Activated gamma-delta T cell treated with Interleukin-2 at 50 U/mL for 16 hours (primary cell): ENCODE measurements around the gene PINK1.
"Not testable (repeated sequence)": the region's sequence is repeated elsewhere in the genome, so short reads cannot be mapped to it uniquely, and the experiment has no call there.

Experiments used
- DNase-seq: peaks from one replicate; pipeline ENCODE4 v3.0.0-alpha.2; 2020

Gene PINK1

GRCh38 chr1:20648946-20649345 lies 15.7 kb downstream of the PINK1 start:
- no peak for DNase-seq

GRCh38 chr1:20652300-20652699 lies 19.0 kb downstream of the PINK1 start:
- no peak for DNase-seq

DNA sequence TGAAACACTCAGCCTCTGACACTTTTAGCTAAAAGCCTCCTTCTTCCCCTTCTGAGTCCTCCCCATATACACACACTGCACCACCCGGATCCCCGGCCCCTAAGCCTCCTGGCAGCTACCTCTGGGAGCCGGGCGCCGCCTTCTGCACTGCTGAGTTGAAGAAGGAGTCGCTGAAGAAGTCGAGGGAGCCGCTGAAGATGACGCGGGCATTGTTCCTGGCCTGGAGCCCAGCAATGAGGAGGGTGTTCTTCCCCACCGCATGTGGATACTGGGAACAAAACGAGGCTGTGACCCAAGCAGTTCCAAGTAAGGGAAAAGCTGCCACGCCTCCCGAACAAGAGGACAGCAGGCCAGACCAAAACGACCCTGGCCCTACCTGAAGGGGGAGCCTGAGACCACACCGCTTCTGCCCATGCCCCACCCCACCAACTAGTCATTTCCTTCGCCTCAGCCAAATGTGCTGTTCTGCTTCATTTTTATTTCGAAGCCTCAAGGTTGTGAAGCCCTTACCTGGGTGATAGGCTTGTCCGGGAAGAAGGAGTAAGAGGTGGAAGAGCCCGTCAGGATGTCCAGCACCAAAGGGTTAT lies 20.9 kb downstream of the PINK1 start:
- no peak for DNase-seq

- DNase-seq = no peak
Measured at GRCh38 chr1:20657024-20657423, 23.8 kb downstream of the PINK1 start.

DNA sequence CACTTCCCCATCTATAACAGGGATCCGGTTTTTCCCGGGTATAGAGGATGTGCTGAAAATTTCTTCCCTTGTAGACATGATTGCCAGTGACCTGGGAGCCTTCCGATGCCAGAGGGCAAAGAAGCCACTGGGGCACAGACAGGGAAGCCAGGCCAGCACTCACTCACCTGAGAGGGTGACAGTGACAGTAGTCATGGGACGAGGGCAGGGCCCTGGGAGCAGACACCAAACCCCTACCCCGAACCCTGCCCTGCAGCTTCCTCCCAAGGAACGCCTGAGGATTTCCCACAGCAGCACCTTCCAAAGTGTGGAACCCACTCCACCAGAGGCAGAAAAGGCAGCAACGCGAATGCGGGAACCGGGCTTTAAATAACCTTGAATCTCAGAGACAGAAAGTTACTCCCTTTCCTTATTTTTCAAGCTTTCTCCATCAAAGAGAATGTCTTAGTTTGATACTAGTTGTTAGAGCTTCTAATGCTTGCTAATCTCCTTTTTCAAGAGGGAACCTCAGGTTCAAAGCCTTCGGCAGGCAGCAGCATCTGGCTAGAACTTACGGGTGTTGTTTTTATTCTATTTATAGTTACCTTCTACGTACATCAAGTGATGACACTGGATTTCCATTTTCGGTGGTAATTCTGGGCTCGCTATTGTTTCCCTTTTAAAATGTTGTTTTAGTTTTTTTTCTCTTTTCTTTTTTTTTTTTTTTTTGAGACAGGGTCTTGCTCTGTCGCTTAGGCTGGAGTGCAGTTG lies 25.1 kb downstream of the PINK1 start:
- DNase-seq = no peak

- no peak for DNase-seq
Measured at GRCh38 chr1:20660363-20660762, 27.1 kb downstream of the PINK1 start.

DNA sequence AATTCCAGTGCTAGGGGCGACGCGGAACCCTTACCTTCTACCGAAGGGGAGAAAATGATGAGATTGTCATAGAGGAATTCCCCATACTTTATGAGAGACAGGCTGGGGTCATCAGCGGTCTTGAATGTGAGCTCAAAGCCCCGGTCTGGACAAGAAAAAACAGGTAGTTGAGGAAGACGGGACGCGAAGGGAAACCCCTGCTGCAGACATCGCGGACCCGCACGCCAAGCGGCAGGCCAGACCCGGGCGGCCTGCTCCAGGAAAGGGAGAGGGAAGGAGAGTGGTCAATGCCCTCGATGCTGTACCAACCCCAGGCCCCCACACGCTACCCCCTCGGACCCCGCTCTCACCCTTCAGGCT lies 27.6 kb downstream of the PINK1 start:
- DNase-seq = no peak

DNA sequence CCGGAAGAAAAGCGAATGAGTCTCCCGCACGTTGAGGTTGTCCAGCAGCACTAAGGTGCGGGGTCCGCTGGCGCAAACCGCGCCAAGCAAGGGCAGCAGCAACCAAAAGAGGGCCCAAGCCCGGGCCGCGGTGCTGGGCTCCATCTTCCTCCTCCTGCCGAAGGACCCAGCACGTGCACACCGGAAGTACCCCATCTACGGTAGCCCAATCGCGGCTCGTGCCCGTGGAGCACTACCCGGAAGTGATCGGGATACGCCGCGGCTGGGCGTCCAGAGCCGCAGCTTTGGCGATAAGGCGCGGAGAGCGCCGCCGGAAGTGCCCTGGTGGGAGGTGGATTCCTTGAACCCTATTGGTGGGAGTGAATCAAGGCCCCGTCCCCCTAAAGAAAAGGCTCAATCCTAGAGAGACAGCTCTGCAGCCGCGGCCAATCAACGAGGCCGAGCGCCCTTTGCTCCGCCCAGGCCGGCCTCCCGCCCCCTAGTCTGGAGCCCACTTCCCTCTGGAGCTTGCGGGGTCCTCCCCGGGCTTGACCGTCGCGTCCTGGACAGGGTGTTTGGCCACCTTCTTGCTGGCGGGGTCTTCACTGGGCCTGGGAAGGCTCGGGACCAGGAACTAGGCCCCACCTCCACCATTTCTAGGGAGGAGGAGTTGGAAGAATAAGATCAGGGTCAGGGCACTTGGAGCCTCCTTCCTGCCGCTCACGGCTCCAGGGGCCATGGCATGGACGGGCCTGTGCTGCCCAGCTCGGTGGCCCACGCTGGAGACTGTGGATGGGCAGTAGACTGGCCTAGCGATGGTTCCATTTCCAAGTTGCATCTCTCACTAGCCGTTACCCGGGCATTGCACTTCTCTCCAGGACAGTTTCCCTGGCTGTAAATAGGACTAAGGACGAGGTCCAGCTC lies 28.2 kb downstream of the PINK1 start, which contains the start of gene DDOST:
Gene DDOST, minus strand, starts transcription at position 163 of the 903 bp plus-strand sequence. Its CDS starts 19 bp downstream, at position 144.
- peak; percentile 92 for DNase-seq

DNA sequence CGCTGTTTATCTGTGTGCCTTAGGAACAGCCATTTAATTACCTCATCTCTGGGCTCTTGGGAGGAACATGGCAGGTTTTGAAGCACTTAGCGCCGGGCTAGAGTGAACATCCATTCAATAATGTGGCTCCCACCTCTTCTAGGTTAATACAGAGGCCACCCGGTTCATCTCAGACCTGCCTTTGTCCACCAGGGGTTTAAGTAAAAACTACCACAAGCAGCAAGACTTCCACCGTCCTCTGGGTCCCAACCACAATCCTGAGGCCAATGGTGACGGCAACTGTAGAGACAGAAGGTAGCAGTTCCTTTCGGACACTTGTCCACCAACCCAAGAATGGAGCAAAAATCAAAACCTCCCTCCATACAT lies 28.8 kb downstream of the PINK1 start:
- no peak for DNase-seq

DNA sequence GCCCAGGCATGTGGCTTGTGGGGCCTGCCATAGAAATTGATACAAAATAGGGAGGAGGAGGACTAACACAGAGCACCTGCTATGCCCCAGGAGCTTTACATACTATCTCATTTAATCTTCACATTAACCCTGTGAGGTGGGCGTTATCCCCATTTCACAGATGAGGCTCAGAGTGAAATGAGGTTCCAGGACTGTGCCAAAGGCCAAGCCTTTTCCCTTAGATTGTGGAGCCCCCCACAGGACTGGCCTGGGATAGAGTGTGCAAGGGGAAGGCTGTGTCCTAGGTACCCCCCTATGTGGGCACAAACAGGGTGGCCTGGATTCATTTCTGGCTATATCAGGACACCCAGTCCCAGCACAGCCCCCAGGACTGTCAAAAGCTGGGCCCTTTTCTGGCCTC lies 30.1 kb downstream of the PINK1 start:
- no peak for DNase-seq

GRCh38 chr1:20663969-20664715 lies 30.9 kb downstream of the PINK1 start:
- DNase-seq = no peak

- DNase-seq = no peak
Measured at GRCh38 chr1:20665726-20666125, 32.5 kb downstream of the PINK1 start.

DNA sequence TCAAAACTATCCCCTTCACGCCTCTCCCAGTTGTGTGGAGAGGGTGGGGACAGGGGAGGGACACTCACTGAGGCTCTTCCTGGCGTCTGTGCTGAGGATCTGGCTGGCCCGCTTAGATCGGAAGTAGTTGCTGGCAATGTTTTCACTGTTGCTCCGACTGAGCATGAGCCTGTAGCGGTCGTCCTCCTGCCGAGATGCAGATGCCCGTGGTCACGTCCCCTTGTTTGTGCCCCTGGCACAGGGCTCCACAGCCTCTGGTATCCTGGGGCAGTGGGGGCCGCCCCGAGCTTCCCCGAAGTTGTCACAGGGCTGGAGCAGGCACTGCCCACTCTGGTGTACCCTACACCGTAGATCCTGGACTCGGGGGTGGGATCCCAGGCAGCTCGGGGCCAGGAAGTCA lies 32.9 kb downstream of the PINK1 start:
- no peak for DNase-seq

DNA sequence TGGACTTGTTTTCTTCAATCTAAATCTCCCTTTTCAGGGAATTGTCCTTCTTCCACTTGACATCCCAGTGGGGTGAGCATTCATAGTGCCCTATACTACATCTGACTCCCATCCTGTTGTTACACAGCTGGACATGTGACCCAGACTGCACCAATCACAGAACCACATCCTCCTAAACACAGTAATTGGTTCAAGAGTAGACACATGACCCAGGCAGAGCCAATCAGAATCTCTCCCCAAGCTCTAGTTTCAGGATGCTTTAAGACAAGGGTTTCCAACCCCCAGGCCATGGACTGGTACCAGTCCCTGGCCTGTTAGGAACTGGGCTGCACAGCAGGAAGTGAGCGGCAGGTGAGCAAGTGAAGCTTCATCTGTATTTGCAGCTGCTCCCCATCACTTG lies 33.5 kb downstream of the PINK1 start:
- DNase-seq = no peak

DNA sequence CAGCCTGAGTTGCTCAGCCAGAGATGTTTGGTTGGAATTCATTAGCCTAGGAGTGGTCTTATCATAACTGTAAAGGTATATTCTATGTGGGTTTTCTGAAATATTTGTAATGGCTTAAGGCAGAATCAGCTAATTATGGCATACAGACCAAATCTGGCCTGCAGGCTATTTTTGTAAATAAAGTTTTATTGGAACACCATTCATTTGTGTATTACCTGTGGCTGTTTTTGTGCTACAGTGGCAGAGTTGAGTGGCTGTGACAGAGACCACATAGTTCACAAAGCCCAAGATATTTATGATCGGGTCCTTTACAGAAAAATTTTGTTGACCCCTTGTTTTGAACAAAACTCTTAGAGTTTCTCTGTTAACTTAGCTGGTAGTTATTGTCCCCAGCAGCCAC lies 35.3 kb downstream of the PINK1 start:
- DNase-seq = no peak

GRCh38 chr1:20670936-20671335 lies 37.7 kb downstream of the PINK1 start:
- DNase-seq = no peak

DNA sequence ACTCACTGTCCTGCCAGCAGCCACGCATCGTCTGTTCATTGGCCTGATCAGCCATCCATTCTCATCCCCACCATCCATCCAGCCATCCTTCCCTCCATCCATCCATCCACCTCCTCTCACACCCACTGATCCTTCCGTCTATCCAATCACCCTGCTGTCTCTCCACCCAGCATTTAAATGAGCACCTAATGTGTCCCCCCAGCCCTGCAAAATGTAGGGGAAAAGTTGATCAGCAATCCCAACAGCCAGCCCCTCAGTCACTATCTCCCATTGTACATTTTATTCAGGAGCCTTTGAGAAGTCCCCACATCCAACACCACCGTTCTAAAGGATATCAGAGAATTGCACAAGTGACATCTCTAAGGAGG lies 39.0 kb downstream of the PINK1 start:
- no peak for DNase-seq

DNA sequence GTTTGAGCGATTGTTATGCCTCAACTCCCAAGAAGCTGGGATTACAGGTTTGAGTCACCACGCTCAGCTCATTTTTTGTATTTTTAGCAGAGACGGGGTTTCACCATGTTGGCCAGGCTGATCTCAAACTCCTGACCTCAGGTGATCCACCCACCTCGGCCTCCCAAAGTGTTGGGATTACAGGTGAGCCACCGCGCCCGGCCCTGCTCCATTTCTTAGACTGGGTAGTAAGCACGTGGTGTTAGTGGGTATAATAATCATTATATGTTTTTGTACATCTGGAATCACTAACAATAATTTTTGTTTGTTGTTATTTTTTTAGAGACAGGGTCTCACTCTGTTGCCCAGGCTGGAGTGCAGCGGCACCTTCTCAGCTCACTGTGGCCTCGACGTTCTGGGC lies 40.4 kb downstream of the PINK1 start:
- not testable (repeated sequence) for DNase-seq

DNA sequence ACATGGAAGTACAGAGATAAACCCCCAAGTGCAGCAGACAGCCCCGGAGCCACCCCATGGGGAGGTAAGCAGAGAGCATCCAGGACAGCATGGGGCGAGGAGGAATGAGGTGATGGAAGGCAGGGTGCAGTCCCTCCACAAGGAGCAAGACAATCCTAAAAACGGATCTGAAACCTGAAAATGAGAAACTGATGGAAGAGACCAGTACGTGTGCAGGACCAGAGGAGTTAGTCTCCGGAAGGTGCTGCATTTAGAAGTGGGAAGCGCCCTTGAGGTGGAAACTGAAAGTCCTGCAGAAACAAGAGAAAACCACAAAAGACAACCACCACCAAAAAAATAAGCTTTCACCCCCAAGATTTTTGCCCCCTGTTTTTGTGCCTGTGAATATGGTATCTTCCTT lies 45.3 kb downstream of the PINK1 start:
- DNase-seq = no peak

DNA sequence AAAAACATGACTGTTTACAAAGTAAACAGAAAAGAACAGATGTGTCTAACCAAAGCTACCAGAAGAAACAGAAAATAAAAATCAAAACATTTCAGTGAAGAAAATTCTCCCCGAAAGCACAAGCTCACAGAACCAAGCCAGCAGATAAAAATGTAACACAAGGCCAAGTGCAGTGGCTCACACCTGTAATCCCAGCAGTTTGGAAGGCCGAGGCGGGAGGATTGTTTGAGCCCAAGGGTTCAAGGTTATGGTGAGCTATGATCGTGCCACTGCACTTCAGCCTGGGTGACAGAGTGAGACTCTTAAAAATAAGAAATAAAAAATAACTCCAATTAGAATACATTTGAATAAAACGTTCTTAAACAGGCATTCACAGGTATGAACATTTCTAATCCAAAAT lies 47.0 kb downstream of the PINK1 start:
- DNase-seq = no peak

DNA sequence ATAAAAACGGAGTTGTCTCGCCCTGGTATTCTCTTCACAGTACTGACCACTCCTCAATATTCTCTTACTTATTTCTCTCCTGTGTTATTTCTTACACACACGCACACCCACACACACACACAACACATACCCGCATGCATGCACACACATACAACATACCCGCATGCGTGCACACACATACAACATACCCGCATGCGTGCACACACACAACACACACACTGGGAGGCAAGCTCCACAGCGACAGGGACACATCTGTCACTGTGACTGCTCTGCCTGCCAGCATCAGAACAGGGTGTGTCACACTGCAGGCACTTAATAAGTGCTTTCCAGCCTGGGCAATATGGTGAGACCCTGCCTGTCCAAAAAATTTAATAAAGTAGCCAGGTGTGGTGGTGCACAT lies 48.7 kb downstream of the PINK1 start:
- no peak for DNase-seq

DNA sequence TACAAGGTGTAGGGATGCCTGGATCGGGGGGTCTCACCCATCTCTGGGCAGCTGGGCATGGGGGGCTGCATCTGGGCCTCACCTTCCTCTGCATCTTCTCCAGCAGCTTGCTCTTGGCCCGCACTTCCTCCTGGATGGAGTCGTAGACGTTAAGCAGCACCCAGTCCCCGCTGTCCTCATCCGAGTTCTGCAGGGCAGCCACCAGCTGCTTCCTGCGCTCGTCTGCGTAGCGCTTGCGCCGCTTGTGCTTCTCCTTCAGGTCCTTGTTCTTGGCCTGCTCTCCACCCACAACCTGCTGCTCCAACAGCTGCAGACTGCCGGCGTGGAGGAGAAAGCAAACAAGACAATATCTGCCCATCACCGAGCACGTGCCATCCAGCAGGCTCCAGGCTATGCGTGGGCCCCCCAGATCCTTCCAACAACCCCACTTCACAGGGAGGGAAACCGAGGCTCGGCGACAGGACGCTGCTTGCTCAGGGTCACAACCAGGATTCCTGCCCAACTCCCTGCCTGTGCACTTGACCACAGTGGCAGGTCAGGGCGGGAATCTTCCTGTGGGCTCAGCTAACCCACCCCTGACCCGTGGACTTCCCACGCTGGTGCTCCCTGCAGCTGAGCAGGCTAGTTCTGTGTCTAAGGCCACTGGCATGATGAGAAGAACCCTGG lies 49.4 kb downstream of the PINK1 start:
- DNase-seq = no peak

- DNase-seq = no peak
Measured at GRCh38 chr1:20683614-20684013, 50.4 kb downstream of the PINK1 start.
